PC-9 (cell line): Measurements from ENCODE around the gene RSPRY1.

ENCODE experiments used
- CTCF ChIP-seq: fragments of 200-600 bp; sonication (generic); conservative IDR thresholded peaks from 2 replicates; pipeline ENCODE4 v1.6.1; 2017; ENCODE audit warnings: mixed run types, antibody characterized with exemption, mild to moderate bottlenecking, moderate library complexity
- EZH2 ChIP-seq: fragments of 200-600 bp; sonication (generic); IDR thresholded peaks from 2 replicates; pipeline ENCODE4 v1.8.0; 2017; ENCODE audit warnings: antibody characterized with exemption, low read depth

DNA sequence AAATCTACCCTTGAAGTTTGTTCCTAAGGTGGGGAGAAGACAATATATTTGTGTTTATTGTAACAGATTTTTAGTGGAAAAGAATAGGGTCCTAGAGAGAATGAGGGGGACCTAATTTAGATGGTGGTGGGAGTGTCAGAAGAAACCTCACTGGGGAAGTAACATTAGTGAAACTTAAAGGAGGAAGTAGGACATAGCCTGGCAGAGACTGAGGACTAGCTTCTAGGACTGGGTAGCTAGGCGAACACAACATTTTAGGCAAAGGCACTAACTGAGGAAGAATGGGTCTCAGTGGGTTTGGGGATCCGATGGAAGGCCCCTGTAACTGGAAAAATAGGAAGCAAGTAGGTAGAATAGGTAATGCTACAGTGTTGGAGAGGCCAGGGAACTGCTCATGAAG, 54.7 kb downstream of the RSPRY1 start:
- TF ChIP-seq CTCF (no peak), EZH2 (no peak)
